HepG2 (cell line): ENCODE data around the gene IDUA. TPM values are rescaled to one million over a fixed set of nuclear protein-coding genes. Genes with fewer than 3 reads are reported as not detected.
A peak's percentile ranks its signal among the peaks of the same experiment; 100 is the strongest.

Source experiments
- HNRNPK ChIP-seq: fragments of 200-400 bp; formaldehyde crosslinking; IDR thresholded peaks from 2 replicates; pipeline ENCODE4 v1.6.1; 2018; ENCODE audit warnings: low read length, low read depth, moderate library complexity, mild to moderate bottlenecking; ENCODE audit not compliant: poor library complexity, severe bottlenecking
- IKZF1 ChIP-seq: fragments of 450-650 bp; IDR thresholded peaks from 2 replicates; pipeline ENCODE4 v1.7.1; 2016
- JARID2 ChIP-seq: sonication (generic); formaldehyde crosslinking; IDR thresholded peaks from 2 replicates; pipeline ENCODE4 v1.8.1; 2023; ENCODE audit warnings: missing genetic modification reagents, inconsistent platforms; ENCODE audit not compliant: insufficient replicate concordance
- NFYC ChIP-seq: IDR thresholded peaks from 2 replicates; pipeline ENCODE4 v1.6.1; 2016; ENCODE audit warnings: missing genetic modification reagents, missing compliant biosample characterization
- PRMT3 ChIP-seq: sonication (generic); formaldehyde crosslinking; IDR thresholded peaks from 2 replicates; pipeline ENCODE4 v1.8.1; 2022; ENCODE audit warnings: low read depth, mild to moderate bottlenecking, moderate library complexity, missing genetic modification reagents, borderline replicate concordance
- RAD51 ChIP-seq: fragments of 450-650 bp; IDR thresholded peaks from 2 replicates; pipeline ENCODE4 v1.6.1; 2016; ENCODE audit warnings: borderline replicate concordance
- SALL1 ChIP-seq: sonication (generic); formaldehyde crosslinking; IDR thresholded peaks from 2 replicates; pipeline ENCODE4 v1.8.0; 2022; ENCODE audit warnings: mild to moderate bottlenecking, missing genetic modification reagents
- SKI ChIP-seq: fragments of 450-650 bp; IDR thresholded peaks from one replicate; pipeline ENCODE4 v1.6.1; 2018; ENCODE audit warnings: mild to moderate bottlenecking; ENCODE audit not compliant: partially characterized antibody
- SUZ12 ChIP-seq: fragments of 150-350 bp; IDR thresholded peaks from 2 replicates; pipeline ENCODE4 v1.6.1; 2014; ENCODE audit warnings: low read depth, low read length
- TBX3 ChIP-seq: fragments of 450-650 bp; IDR thresholded peaks from 2 replicates; pipeline ENCODE4 v1.6.1; 2017; ENCODE audit warnings: antibody characterized with exemption, mild to moderate bottlenecking, inconsistent platforms, borderline replicate concordance
- ZFP37 ChIP-seq: sonication (generic); formaldehyde crosslinking; IDR thresholded peaks from 2 replicates; pipeline ENCODE4 v1.4.0; 2020; ENCODE audit warnings: missing genetic modification reagents, borderline replicate concordance
- ZFY ChIP-seq: sonication (generic); formaldehyde crosslinking; IDR thresholded peaks from 2 replicates; pipeline ENCODE4 v1.4.0; 2020; ENCODE audit warnings: missing genetic modification reagents
- ZNF235 ChIP-seq: sonication (generic); formaldehyde crosslinking; IDR thresholded peaks from 2 replicates; pipeline ENCODE4 v1.8.1; 2023; ENCODE audit warnings: mild to moderate bottlenecking, missing genetic modification reagents, borderline replicate concordance
- ZNF335 ChIP-seq: sonication (generic); formaldehyde crosslinking; IDR thresholded peaks from 2 replicates; pipeline ENCODE4 v1.4.0; 2020; ENCODE audit warnings: missing genetic modification reagents
- ZNF431 ChIP-seq: sonication (generic); formaldehyde crosslinking; IDR thresholded peaks from 2 replicates; pipeline ENCODE4 v1.9.0; 2022; ENCODE audit warnings: missing genetic modification reagents, low read depth, mild to moderate bottlenecking, borderline replicate concordance
- polyA plus RNA-seq, 8 experiments: library from polyadenylated mRNA; depleted of rRNA in 3 of 8; stranded (reverse) in 7 of 8; unstranded in 1 of 8; fragments of >200 nt; fragmentation: Illumina TruSeq in 4 of 8; extraction: Trizol in 4 of 8; gene quantifications; 2 replicates each; pipeline versions ENCODE4 v1.2.1 to v1.2.3, GENCODE V29; 2011 to 2016; ENCODE audit warnings: low read depth in 4 of 8, missing spikeins in 1 of 8, mixed read lengths in 1 of 8; ENCODE audit not compliant: insufficient read depth in 1 of 8
- total RNA-seq, 5 experiments: library from RNA; depleted of rRNA; stranded (reverse); fragments of >200 nt; fragmentation: Illumina TruSeq; extraction: Trizol; gene quantifications; 2 replicates each; pipeline ENCODE4 v1.2.3, GENCODE V29; 2016; ENCODE audit warnings: low read depth in 1 of 5
- TF ChIP-seq, protein P1 (sequence below): sonication (generic); formaldehyde crosslinking; IDR thresholded peaks from 2 replicates; pipeline ENCODE4 v1.4.0; 2020; ENCODE audit warnings: missing genetic modification reagents
- TF ChIP-seq, protein P2 (sequence below): sonication (generic); IDR thresholded peaks from 2 replicates; pipeline ENCODE4 v1.6.1; 2016; ENCODE audit warnings: low read depth, borderline replicate concordance
- TF ChIP-seq, protein P3 (sequence below): sonication (generic); formaldehyde crosslinking; IDR thresholded peaks from 2 replicates; pipeline ENCODE4 v1.4.0; 2020; ENCODE audit warnings: missing genetic modification reagents
- TF ChIP-seq, protein P4 (sequence below): sonication (generic); formaldehyde crosslinking; IDR thresholded peaks from 2 replicates; pipeline ENCODE4 v1.4.0; 2020; ENCODE audit warnings: mild to moderate bottlenecking, missing genetic modification reagents

Gene IDUA
- total and polyA plus RNA-seq, 2 of the 13 experiments (the other 11 are each of a cell fraction or from before 2014, with no cell fraction given): 0.77 to 1.0 TPM

DNA sequence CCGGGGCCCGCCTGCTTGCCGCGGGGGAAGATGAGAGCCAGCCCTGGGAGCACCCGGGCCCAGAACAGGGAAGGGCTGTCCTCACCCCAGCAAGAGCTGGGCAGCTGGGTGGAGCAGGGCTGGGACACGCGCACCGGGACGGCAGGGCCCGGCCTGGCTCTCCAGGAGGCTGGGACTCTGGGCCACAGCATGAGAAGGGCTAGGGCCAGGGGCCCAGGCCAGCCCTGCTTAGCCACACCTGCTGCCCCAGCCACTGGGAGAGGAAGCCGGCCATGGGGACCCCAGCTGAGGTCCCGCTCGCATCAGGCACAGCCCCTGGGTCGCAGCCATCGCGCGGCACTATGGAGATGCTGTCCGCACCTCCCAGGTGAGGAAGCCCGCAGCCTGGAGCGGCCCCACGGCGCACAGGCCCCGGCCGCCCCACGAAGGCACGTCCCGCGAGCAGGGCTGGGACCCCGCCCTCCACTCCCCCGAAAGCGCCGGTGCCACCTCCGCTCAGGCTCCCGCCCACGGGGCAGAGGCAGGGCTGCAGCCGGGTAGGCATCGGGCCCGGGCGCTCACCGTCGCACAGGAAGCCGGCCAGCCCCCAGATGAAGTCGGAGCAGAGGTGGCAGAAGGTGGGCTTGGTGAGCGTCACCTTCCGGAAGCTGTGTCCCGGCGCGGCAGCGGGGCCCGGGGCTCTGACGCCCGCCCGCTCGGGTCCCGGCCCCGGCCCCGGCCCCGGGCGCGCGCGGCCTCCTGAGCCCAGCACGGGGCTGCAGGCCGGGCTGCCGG, 14.0 kb upstream of the IDUA start (continued):
- no peak for TF ChIP-seq TBX3
- no peak for TF ChIP-seq ZFP37 (CRISPR knock-in tag)
- TF ChIP-seq JARID2 (CRISPR knock-in tag): no peak
- no peak for TF ChIP-seq NFYC
- TF ChIP-seq ZNF235 (CRISPR knock-in tag): no peak
- TF ChIP-seq, protein P1, sequence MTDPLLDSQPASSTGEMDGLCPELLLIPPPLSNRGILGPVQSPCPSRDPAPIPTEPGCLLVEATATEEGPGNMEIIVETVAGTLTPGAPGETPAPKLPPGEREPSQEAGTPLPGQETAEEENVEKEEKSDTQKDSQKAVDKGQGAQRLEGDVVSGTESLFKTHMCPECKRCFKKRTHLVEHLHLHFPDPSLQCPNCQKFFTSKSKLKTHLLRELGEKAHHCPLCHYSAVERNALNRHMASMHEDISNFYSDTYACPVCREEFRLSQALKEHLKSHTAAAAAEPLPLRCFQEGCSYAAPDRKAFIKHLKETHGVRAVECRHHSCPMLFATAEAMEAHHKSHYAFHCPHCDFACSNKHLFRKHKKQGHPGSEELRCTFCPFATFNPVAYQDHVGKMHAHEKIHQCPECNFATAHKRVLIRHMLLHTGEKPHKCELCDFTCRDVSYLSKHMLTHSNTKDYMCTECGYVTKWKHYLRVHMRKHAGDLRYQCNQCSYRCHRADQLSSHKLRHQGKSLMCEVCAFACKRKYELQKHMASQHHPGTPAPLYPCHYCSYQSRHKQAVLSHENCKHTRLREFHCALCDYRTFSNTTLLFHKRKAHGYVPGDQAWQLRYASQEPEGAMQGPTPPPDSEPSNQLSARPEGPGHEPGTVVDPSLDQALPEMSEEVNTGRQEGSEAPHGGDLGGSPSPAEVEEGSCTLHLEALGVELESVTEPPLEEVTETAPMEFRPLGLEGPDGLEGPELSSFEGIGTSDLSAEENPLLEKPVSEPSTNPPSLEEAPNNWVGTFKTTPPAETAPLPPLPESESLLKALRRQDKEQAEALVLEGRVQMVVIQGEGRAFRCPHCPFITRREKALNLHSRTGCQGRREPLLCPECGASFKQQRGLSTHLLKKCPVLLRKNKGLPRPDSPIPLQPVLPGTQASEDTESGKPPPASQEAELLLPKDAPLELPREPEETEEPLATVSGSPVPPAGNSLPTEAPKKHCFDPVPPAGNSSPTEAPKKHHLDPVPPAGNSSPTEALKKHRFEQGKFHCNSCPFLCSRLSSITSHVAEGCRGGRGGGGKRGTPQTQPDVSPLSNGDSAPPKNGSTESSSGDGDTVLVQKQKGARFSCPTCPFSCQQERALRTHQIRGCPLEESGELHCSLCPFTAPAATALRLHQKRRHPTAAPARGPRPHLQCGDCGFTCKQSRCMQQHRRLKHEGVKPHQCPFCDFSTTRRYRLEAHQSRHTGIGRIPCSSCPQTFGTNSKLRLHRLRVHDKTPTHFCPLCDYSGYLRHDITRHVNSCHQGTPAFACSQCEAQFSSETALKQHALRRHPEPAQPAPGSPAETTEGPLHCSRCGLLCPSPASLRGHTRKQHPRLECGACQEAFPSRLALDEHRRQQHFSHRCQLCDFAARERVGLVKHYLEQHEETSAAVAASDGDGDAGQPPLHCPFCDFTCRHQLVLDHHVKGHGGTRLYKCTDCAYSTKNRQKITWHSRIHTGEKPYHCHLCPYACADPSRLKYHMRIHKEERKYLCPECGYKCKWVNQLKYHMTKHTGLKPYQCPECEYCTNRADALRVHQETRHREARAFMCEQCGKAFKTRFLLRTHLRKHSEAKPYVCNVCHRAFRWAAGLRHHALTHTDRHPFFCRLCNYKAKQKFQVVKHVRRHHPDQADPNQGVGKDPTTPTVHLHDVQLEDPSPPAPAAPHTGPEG (CRISPR knock-in tag): no peak
- no peak for TF ChIP-seq SKI
- TF ChIP-seq SUZ12: no peak
- TF ChIP-seq, protein P2, sequence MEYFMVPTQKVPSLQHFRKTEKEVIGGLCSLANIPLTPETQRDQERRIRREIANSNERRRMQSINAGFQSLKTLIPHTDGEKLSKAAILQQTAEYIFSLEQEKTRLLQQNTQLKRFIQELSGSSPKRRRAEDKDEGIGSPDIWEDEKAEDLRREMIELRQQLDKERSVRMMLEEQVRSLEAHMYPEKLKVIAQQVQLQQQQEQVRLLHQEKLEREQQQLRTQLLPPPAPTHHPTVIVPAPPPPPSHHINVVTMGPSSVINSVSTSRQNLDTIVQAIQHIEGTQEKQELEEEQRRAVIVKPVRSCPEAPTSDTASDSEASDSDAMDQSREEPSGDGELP: no peak
- TF ChIP-seq ZNF431 (CRISPR knock-in tag): no peak
- no peak for TF ChIP-seq IKZF1
- TF ChIP-seq HNRNPK: no peak
- TF ChIP-seq, protein P3, sequence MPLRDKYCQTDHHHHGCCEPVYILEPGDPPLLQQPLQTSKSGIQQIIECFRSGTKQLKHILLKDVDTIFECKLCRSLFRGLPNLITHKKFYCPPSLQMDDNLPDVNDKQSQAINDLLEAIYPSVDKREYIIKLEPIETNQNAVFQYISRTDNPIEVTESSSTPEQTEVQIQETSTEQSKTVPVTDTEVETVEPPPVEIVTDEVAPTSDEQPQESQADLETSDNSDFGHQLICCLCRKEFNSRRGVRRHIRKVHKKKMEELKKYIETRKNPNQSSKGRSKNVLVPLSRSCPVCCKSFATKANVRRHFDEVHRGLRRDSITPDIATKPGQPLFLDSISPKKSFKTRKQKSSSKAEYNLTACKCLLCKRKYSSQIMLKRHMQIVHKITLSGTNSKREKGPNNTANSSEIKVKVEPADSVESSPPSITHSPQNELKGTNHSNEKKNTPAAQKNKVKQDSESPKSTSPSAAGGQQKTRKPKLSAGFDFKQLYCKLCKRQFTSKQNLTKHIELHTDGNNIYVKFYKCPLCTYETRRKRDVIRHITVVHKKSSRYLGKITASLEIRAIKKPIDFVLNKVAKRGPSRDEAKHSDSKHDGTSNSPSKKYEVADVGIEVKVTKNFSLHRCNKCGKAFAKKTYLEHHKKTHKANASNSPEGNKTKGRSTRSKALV (CRISPR knock-in tag): 0 out of 2 replicates have a peak, but pooled peaks have one; percentile 69
- peak; percentile 34; the same call in 1 of the 2 replicates for TF ChIP-seq ZFY (CRISPR knock-in tag)
- TF ChIP-seq RAD51: no peak
- TF ChIP-seq ZNF335 (CRISPR knock-in tag): no peak
- no peak for TF ChIP-seq PRMT3 (CRISPR knock-in tag)
- TF ChIP-seq, protein P4, sequence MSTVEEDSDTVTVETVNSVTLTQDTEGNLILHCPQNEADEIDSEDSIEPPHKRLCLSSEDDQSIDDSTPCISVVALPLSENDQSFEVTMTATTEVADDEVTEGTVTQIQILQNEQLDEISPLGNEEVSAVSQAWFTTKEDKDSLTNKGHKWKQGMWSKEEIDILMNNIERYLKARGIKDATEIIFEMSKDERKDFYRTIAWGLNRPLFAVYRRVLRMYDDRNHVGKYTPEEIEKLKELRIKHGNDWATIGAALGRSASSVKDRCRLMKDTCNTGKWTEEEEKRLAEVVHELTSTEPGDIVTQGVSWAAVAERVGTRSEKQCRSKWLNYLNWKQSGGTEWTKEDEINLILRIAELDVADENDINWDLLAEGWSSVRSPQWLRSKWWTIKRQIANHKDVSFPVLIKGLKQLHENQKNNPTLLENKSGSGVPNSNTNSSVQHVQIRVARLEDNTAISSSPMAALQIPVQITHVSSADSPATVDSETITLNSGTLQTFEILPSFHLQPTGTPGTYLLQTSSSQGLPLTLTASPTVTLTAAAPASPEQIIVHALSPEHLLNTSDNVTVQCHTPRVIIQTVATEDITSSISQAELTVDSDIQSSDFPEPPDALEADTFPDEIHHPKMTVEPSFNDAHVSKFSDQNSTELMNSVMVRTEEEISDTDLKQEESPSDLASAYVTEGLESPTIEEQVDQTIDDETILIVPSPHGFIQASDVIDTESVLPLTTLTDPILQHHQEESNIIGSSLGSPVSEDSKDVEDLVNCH: no peak
- peak; percentile 11; the same call in 1 of the 2 replicates for TF ChIP-seq SALL1 (CRISPR knock-in tag)
